OCI-LY3 (cell line): ENCODE data around the gene MTHFS.

ENCODE experiments used
- CTCF ChIP-seq: fragments of 200-600, 300-600 bp; sonication (generic); IDR thresholded peaks from 2 replicates; pipeline ENCODE4 v1.5.1; 2014; ENCODE audit warnings: antibody characterized with exemption, low read length, low read depth
- EZH2phosphoT487 ChIP-seq: fragments of 200-600 bp; shearing (Covaris generic); IDR thresholded peaks from 2 replicates; pipeline ENCODE4 v1.6.1; 2018; ENCODE audit warnings: antibody characterized with exemption, mixed run types, low read depth

- no peak for TF ChIP-seq CTCF
- no peak for TF ChIP-seq EZH2phosphoT487
These were observed 47.8 kb upstream of the MTHFS start for GRCh38 chr15:79944622-79945021.
